A673 (cell line): ENCODE measurements around the gene PAQR5. TPM values are rescaled to one million over a fixed set of nuclear protein-coding genes. Genes with fewer than 3 reads are reported as not detected.
"Not testable (repeated sequence)": the region's sequence is repeated elsewhere in the genome, so short reads cannot be mapped to it uniquely, and the experiment has no call there.

Experiments
- BruUV-seq: library from RNA; stranded (reverse); fragments of 400-500 nt; replicated peaks from 2 replicates; lab custom pipeline; 2021; lab: Mats Ljungman, UMichigan
- CTCF ChIA-PET: fragments of 300-600 bp; sonication (Branson Sonifier 250); formaldehyde crosslinking; loops from one replicate; lab custom pipeline; 2022; ENCODE audit warnings: antibody characterized with exemption; lab: Charles Lee
- POLR2A ChIA-PET: fragments of 300-600 bp; sonication (Branson Sonifier 250); formaldehyde crosslinking; loops from one replicate; lab custom pipeline; 2022; ENCODE audit warnings: antibody characterized with exemption; ENCODE audit not compliant: low non-redundant PET; lab: Charles Lee
- DNase-seq: peaks from one replicate; pipeline ENCODE4 v3.0.0-alpha.2; 2015; ENCODE audit warnings: low spot score
- H3K27ac ChIP-seq: fragments of 200-600 bp; sonication (generic); 2 replicates; pipeline ENCODE4 v1.5.1; 2016; ENCODE audit warnings: mixed run types, low read depth, mild to moderate bottlenecking, mixed read lengths, antibody characterized with exemption, low read length; ENCODE audit not compliant: poor library complexity, severe bottlenecking
- H3K27me3 ChIP-seq: fragments of 200-600 bp; sonication (generic); replicated peaks from 2 replicates; pipeline ENCODE4 v1.6.1; 2017; ENCODE audit warnings: mixed run types, low read depth, mild to moderate bottlenecking, mixed read lengths, antibody characterized with exemption, low read length; ENCODE audit not compliant: insufficient read depth, poor library complexity
- H3K36me3 ChIP-seq: fragments of 200-600 bp; sonication (generic); 2 replicates; pipeline ENCODE4 v1.6.1; 2016; ENCODE audit warnings: mixed run types, mild to moderate bottlenecking, mixed read lengths, antibody characterized with exemption, low read length; ENCODE audit not compliant: insufficient read depth, poor library complexity, severe bottlenecking
- H3K4me1 ChIP-seq: fragments of 200-600 bp; sonication (generic); 2 replicates; pipeline ENCODE4 v1.6.1; 2017; ENCODE audit warnings: mixed run types, mild to moderate bottlenecking, mixed read lengths, antibody characterized with exemption, low read length; ENCODE audit not compliant: insufficient read depth, poor library complexity, severe bottlenecking
- H3K4me3 ChIP-seq: fragments of 200-600 bp; sonication (generic); 2 replicates; pipeline ENCODE4 v1.5.1; 2016; ENCODE audit warnings: low read depth, mixed run types, mild to moderate bottlenecking, mixed read lengths, low read length; ENCODE audit not compliant: poor library complexity, severe bottlenecking
- H3K9me3 ChIP-seq: fragments of 200-600 bp; sonication (generic); 2 replicates; pipeline ENCODE4 v1.6.1; 2016; ENCODE audit warnings: mixed run types, low read depth, mild to moderate bottlenecking, mixed read lengths, antibody characterized with exemption, low read length; ENCODE audit not compliant: poor library complexity, severe bottlenecking
- EZH2 ChIP-seq: fragments of 200-600 bp; sonication (generic); IDR thresholded peaks from 2 replicates; pipeline ENCODE4 v1.6.1; 2017; ENCODE audit warnings: borderline replicate concordance, low read depth, mild to moderate bottlenecking, mixed read lengths, antibody characterized with exemption, low read length; ENCODE audit not compliant: poor library complexity, severe bottlenecking
- intact Hi-C: fragments of 100-400 bp; cut with micrococcal nuclease; formaldehyde crosslinking; loops from one replicate; pipeline ENCODE4 v1.10.0; 2022; ENCODE audit not compliant: unreplicated experiment
- total RNA-seq: library from RNA; stranded (reverse); gene quantifications from 2 replicates; pipeline ENCODE4 v1.2.3, GENCODE V29; 2021
- TF ChIP-seq, protein P1 (sequence below): fragments of 300-800, 200-600 bp; sonication (generic); conservative IDR thresholded peaks from 2 replicates; pipeline ENCODE4 v1.5.1; 2017; ENCODE audit warnings: low read depth, mild to moderate bottlenecking, antibody characterized with exemption, low read length, moderate library complexity, mixed read lengths

The PAQR5 gene
- total RNA-seq, 1 experiment from 2014 or later: 19.1 TPM

DNA sequence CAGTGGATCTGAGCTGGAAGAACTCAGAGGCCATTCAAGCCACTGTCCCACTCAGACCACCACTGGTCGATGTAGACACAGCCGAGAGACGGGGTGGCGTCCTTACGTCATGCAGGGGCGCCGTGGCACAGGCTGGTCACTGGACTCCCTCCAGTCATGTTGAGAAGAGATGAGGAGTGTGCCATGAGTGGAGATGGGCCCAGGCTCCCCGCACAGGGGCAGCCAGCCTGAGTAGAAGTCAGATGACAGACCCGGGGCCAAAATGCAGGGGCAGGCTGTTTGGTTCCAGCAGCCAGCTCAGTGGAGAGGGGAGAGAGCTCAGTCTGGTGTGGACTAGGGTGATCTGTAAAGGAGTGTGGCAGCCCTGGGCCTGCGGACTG is 82.0 kb downstream of the PAQR5 start:
- Histone ChIP-seq H3K27ac (no peak overlapping the region), H3K36me3 (no peaks in the 10 kb centered on the region), H3K27me3 (no peaks in the 10 kb centered on the region), H3K9me3 (no peaks in the 10 kb centered on the region), H3K4me1 (no peaks in the 10 kb centered on the region), H3K4me3 (no peak overlapping the region)
- POLR2A ChIA-PET: no interaction called here
- no peak for DNase-seq
- CTCF ChIA-PET: no interaction called here
- BruUV-seq: no TSS peak
- TF ChIP-seq, protein P1, sequence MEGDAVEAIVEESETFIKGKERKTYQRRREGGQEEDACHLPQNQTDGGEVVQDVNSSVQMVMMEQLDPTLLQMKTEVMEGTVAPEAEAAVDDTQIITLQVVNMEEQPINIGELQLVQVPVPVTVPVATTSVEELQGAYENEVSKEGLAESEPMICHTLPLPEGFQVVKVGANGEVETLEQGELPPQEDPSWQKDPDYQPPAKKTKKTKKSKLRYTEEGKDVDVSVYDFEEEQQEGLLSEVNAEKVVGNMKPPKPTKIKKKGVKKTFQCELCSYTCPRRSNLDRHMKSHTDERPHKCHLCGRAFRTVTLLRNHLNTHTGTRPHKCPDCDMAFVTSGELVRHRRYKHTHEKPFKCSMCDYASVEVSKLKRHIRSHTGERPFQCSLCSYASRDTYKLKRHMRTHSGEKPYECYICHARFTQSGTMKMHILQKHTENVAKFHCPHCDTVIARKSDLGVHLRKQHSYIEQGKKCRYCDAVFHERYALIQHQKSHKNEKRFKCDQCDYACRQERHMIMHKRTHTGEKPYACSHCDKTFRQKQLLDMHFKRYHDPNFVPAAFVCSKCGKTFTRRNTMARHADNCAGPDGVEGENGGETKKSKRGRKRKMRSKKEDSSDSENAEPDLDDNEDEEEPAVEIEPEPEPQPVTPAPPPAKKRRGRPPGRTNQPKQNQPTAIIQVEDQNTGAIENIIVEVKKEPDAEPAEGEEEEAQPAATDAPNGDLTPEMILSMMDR: no peak
- TF ChIP-seq EZH2: no peak
- intact Hi-C loops: no loop called here

DNA sequence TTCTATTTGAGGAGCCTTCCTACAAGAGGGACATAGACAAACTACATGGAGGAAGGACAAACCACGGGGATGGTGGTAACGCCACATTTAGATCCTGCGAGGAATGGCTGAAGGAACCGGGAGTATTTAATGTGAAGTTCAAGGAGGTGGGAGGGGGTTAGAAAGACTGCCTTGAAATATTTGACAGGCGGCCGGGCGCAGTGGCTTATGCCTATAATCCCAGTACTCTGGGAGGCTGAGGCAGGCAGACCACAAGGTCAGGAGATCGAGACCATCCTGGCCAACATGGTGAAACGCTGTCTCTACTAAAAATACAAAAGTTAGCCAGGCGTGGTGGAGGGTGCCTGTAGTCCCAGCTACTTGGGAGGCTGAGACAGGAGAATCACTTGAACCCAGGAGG is 83.5 kb downstream of the PAQR5 start:
- CTCF ChIA-PET, intact Hi-C loops, DNase-seq, H3K4me1 ChIP-seq, H3K27me3 ChIP-seq, H3K36me3 ChIP-seq, H3K4me3 ChIP-seq, BruUV-seq, H3K9me3 ChIP-seq, POLR2A ChIA-PET, H3K27ac ChIP-seq: not testable (repeated sequence)

DNA sequence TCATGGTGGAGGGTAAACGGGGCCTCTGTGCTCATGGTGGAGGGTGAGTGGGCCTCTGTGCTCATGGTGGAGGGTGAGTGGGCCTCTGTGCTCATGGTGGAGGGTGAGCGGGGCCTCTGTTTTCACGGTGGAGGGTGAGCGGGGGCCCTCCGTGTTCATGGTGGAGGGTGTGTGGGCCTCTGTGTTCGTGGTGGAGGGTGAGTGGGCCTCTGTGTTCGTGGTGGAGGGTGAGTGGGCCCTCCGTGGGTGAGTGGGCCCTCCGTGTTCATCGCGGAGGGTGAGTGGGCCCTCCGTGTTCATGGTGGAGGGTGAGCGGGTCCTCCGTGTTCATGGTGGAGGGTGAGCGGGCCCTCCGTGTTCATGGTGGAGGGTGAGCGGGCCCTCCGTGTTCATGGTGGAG is 85.4 kb downstream of the PAQR5 start:
- DNase-seq, intact Hi-C loops, H3K27ac ChIP-seq, H3K36me3 ChIP-seq, H3K4me3 ChIP-seq, H3K27me3 ChIP-seq, POLR2A ChIA-PET, BruUV-seq, H3K4me1 ChIP-seq, CTCF ChIA-PET, H3K9me3 ChIP-seq: not testable (repeated sequence)

DNA sequence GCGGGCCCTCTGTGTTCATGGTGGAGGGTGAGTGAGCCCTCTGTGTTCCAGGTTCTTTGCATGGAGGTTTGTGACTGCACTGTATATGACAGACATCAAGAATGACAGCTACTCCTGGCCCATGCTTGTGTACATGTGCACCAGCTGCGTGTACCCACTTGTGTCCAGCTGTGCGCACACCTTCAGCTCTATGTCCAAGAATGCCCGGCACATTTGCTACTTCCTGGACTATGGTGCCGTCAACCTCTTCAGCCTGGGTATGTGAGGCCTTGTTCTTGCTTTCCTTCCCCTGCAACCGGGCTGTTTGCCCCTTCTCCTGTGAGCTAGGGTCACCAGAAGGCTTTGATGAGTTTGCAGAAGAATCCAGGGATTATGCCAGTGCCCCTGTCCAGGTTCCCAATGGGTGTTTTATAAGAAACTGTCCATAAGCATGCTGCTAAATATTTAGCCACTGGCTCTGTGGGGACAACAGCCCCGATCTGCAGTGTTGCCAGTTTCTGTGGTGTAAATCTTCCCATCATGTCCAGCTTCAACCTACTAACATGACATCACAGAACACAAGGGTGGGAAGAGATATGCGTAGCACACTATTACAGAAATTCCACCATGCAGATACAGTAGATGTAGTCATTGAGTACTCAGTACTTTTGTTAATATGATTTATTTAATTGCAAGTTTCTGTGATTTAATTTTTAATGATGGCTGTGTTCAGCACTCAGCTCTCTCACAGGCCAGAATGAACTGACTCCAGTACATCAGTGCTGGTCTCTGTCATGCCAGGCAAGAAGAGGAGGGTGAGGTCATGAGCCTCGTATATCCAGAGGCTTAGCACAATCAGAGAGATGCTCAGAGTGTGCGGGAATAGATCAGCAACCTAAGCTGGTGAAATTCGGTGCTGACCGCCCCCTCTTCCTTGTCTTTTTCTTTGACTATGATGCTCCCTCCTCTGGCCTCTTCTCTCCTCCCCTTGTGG is 86.2 kb downstream of the PAQR5 start:
- Histone ChIP-seq H3K4me3 (no peak overlapping the region), H3K9me3 (no peaks in the 10 kb centered on the region), H3K27me3 (no peaks in the 10 kb centered on the region), H3K4me1 (no peaks in the 10 kb centered on the region), H3K36me3 (no peaks in the 10 kb centered on the region), H3K27ac (no peak overlapping the region)
- TF ChIP-seq EZH2: no peak
- TF ChIP-seq, protein P1: no peak
- POLR2A ChIA-PET: no interaction called here
- CTCF ChIA-PET: no interaction called here
- BruUV-seq: no TSS peak
- intact Hi-C loops: no loop called here
- no peak for DNase-seq
